Memory B cell (primary cell): ENCODE measurements around the gene FASTK.

Experiments used
- ATAC-seq: fragments of 150-1000 bp; cut with Tn5 transposase; 2 replicates; pipeline ENCODE4 v1.10.0; 2021; ENCODE audit warnings: low read depth, mild to moderate bottlenecking, moderate library complexity
- DNase-seq, 2 donors: peaks; one replicate each; pipeline ENCODE4 v3.0.0; 2022; ENCODE audit warnings: low spot score in 2 of 2
- H3K27ac Mint-ChIP-seq: one replicate; pipeline ENCODE4 v1.8.0; 2022; ENCODE audit warnings: mild to moderate bottlenecking, moderate library complexity, mixed read lengths
- H3K27me3 Mint-ChIP-seq: one replicate; pipeline ENCODE4 v1.8.0; 2022; ENCODE audit warnings: mixed read lengths
- H3K36me3 Mint-ChIP-seq: one replicate; pipeline ENCODE4 v1.8.0; 2022; ENCODE audit warnings: mild to moderate bottlenecking, mixed read lengths
- H3K4me1 Mint-ChIP-seq: one replicate; pipeline ENCODE4 v1.8.0; 2022; ENCODE audit warnings: mixed read lengths
- H3K4me3 Mint-ChIP-seq: one replicate; pipeline ENCODE4 v1.8.0; 2022; ENCODE audit warnings: mild to moderate bottlenecking, moderate library complexity, mixed read lengths
- H3K9me3 Mint-ChIP-seq: one replicate; pipeline ENCODE4 v1.8.0; 2022; ENCODE audit warnings: mixed read lengths

FASTK gene

GRCh38 chr7:151075978-151076426, 4.6 kb downstream of the FASTK start:
- no peak for ATAC-seq
- H3K36me3 Mint-ChIP-seq: peaks cover 7% of the 10 kb centered on the region
- H3K4me3 Mint-ChIP-seq: no peak overlapping the region
- H3K9me3 Mint-ChIP-seq: no peaks in the 10 kb centered on the region
- no peak for DNase-seq
- H3K27me3 Mint-ChIP-seq: no peaks in the 10 kb centered on the region
- no peak overlapping the region for H3K27ac Mint-ChIP-seq
- peaks cover 12% of the 10 kb centered on the region for H3K4me1 Mint-ChIP-seq

GRCh38 chr7:151075662-151075971, 5.0 kb downstream of the FASTK start:
- H3K27ac Mint-ChIP-seq: no peak overlapping the region
- no peak for DNase-seq
- peaks cover 9% of the 10 kb centered on the region for H3K36me3 Mint-ChIP-seq
- no peak for ATAC-seq
- H3K27me3 Mint-ChIP-seq: no peaks in the 10 kb centered on the region
- no peak overlapping the region for H3K4me3 Mint-ChIP-seq
- no peaks in the 10 kb centered on the region for H3K9me3 Mint-ChIP-seq
- H3K4me1 Mint-ChIP-seq: peaks cover 12% of the 10 kb centered on the region

- Mint-ChIP-seq H3K27ac (no peak overlapping the region), H3K27me3 (no peaks in the 10 kb centered on the region), H3K4me1 (peaks cover 12% of the 10 kb centered on the region), H3K9me3 (no peaks in the 10 kb centered on the region), H3K36me3 (peaks cover 10% of the 10 kb centered on the region), H3K4me3 (no peak overlapping the region)
- ATAC-seq (no peak), DNase-seq (no peak)
These were observed 5.6 kb downstream of the FASTK start for GRCh38 chr7:151074817-151075661.

GRCh38 chr7:151073990-151074389, 6.6 kb downstream of the FASTK start:
- ATAC-seq (no peak), DNase-seq (no peak)
- no peak overlapping the region for H3K4me3 Mint-ChIP-seq
- peaks cover 6% of the 10 kb centered on the region for H3K4me1 Mint-ChIP-seq
- H3K9me3 Mint-ChIP-seq: no peaks in the 10 kb centered on the region
- peaks cover 10% of the 10 kb centered on the region for H3K36me3 Mint-ChIP-seq
- no peaks in the 10 kb centered on the region for H3K27me3 Mint-ChIP-seq
- no peak overlapping the region for H3K27ac Mint-ChIP-seq

- DNase-seq (no peak), ATAC-seq (no peak)
- Mint-ChIP-seq H3K27me3 (no peaks in the 10 kb centered on the region), H3K4me3 (no peak overlapping the region), H3K9me3 (no peaks in the 10 kb centered on the region), H3K36me3 (peaks cover 13% of the 10 kb centered on the region), H3K4me1 (no peaks in the 10 kb centered on the region), H3K27ac (no peak overlapping the region)
These were observed 9.4 kb downstream of the FASTK start for GRCh38 chr7:151071032-151071866.

GRCh38 chr7:151070574-151070960, 10.0 kb downstream of the FASTK start:
- H3K36me3 Mint-ChIP-seq: peaks cover 9% of the 10 kb centered on the region

GRCh38 chr7:151069841-151070573, 10.6 kb downstream of the FASTK start:
- Mint-ChIP-seq H3K27ac (no peak overlapping the region), H3K4me3 (no peak overlapping the region), H3K36me3 (peaks cover 12% of the 10 kb centered on the region), H3K27me3 (no peaks in the 10 kb centered on the region), H3K9me3 (no peaks in the 10 kb centered on the region), H3K4me1 (no peaks in the 10 kb centered on the region)
- DNase-seq (no peak), ATAC-seq (no peak)

More at GRCh38 chr7:151070574-151070960, 10.0 kb downstream of the FASTK start:
- Mint-ChIP-seq H3K4me3 (no peak overlapping the region), H3K4me1 (no peaks in the 10 kb centered on the region), H3K27me3 (no peaks in the 10 kb centered on the region), H3K9me3 (no peaks in the 10 kb centered on the region), H3K27ac (no peak overlapping the region)
- no peak for ATAC-seq
- no peak for DNase-seq

- Mint-ChIP-seq H3K27me3 (no peaks in the 10 kb centered on the region), H3K27ac (no peak overlapping the region), H3K36me3 (peaks cover 9% of the 10 kb centered on the region), H3K4me1 (no peaks in the 10 kb centered on the region), H3K9me3 (no peaks in the 10 kb centered on the region), H3K4me3 (no peak overlapping the region)
- ATAC-seq (no peak), DNase-seq (no peak)
These were observed 12.4 kb downstream of the FASTK start for GRCh38 chr7:151068069-151068773.

- Mint-ChIP-seq H3K27me3 (no peaks in the 10 kb centered on the region), H3K36me3 (peaks cover 9% of the 10 kb centered on the region), H3K4me1 (peaks cover 3% of the 10 kb centered on the region), H3K27ac (no peak overlapping the region), H3K9me3 (no peaks in the 10 kb centered on the region), H3K4me3 (no peak overlapping the region)
- no peak for DNase-seq
- no peak for ATAC-seq
These were observed 14.2 kb downstream of the FASTK start for GRCh38 chr7:151066273-151066974.

GRCh38 chr7:151065516-151065915, 15.1 kb downstream of the FASTK start:
- Mint-ChIP-seq H3K36me3 (peaks cover 6% of the 10 kb centered on the region), H3K9me3 (no peaks in the 10 kb centered on the region), H3K27me3 (no peaks in the 10 kb centered on the region), H3K27ac (no peak overlapping the region), H3K4me1 (peaks cover 9% of the 10 kb centered on the region), H3K4me3 (no peak overlapping the region)
- no peak for DNase-seq
- no peak for ATAC-seq

- peaks cover 12% of the 10 kb centered on the region for H3K4me1 Mint-ChIP-seq
- H3K9me3 Mint-ChIP-seq: no peaks in the 10 kb centered on the region
- no peak overlapping the region for H3K27ac Mint-ChIP-seq
- H3K27me3 Mint-ChIP-seq: no peaks in the 10 kb centered on the region
- DNase-seq (no peak), ATAC-seq (no peak)
- no peak overlapping the region for H3K4me3 Mint-ChIP-seq
- peaks cover 6% of the 10 kb centered on the region for H3K36me3 Mint-ChIP-seq
These were observed 15.6 kb downstream of the FASTK start for GRCh38 chr7:151064993-151065392.

- no peaks in the 10 kb centered on the region for H3K9me3 Mint-ChIP-seq
- no peak overlapping the region for H3K4me3 Mint-ChIP-seq
- peaks cover 6% of the 10 kb centered on the region for H3K36me3 Mint-ChIP-seq
- ATAC-seq (no peak), DNase-seq (no peak)
- peaks cover 12% of the 10 kb centered on the region for H3K4me1 Mint-ChIP-seq
- no peak overlapping the region for H3K27ac Mint-ChIP-seq
- no peaks in the 10 kb centered on the region for H3K27me3 Mint-ChIP-seq
These were observed 16.2 kb downstream of the FASTK start for GRCh38 chr7:151064454-151064853.

GRCh38 chr7:151063212-151063561, 17.4 kb downstream of the FASTK start:
- H3K4me1 Mint-ChIP-seq: peaks cover 16% of the 10 kb centered on the region
- H3K36me3 Mint-ChIP-seq: peaks cover 6% of the 10 kb centered on the region
- H3K27me3 Mint-ChIP-seq: no peaks in the 10 kb centered on the region
- no peaks in the 10 kb centered on the region for H3K9me3 Mint-ChIP-seq
- no peak overlapping the region for H3K4me3 Mint-ChIP-seq
- no peak overlapping the region for H3K27ac Mint-ChIP-seq
- ATAC-seq (no peak), DNase-seq (no peak)
